K562 (cell line): ENCODE data around the gene LINC00305. TPM values are rescaled to one million over a fixed set of nuclear protein-coding genes. Genes with fewer than 3 reads are reported as not detected.

Source experiments
- FUS ChIP-seq: fragments of 200-400 bp; formaldehyde crosslinking; optimal IDR thresholded peaks from 2 replicates; pipeline ENCODE3; 2017; ENCODE audit warnings: low read depth, low read length
- TFE3 ChIP-seq: fragments of 450-650 bp; formaldehyde crosslinking; IDR thresholded peaks from 2 replicates; pipeline ENCODE4 v1.4.0; 2020; ENCODE audit warnings: mild to moderate bottlenecking, mixed read lengths
- ZBTB11 ChIP-seq, 3 experiments: fragments of 200-800 bp in 1 of 3; fragments of 250-450 bp in 1 of 3; fragments of 450-650 bp in 1 of 3; sonication (Bioruptor Pico) in 1 of 3; sonication (Bioruptor generic) in 1 of 3; formaldehyde crosslinking in 1 of 3; IDR thresholded peaks; 2 replicates each; pipeline versions ENCODE4 v1.6.1 to v1.8.0; 2016 to 2022; ENCODE audit warnings: mild to moderate bottlenecking in 2 of 3, missing genetic modification characterization in 2 of 3, missing compliant biosample characterization in 1 of 3, moderate library complexity in 1 of 3
- ZNF282 ChIP-seq: sonication (generic); formaldehyde crosslinking; IDR thresholded peaks from 2 replicates; pipeline ENCODE4 v1.8.1; 2023; ENCODE audit warnings: missing genetic modification reagents
- polyA plus RNA-seq, 8 experiments: library from polyadenylated mRNA; depleted of rRNA in 4 of 8; stranded (reverse) in 5 of 8; unstranded in 3 of 8; fragments of >200 nt; fragmentation: Nextera tagmentation in 2 of 8; fragmentation: Illumina TruSeq in 1 of 8; extraction: Ambion mirVana in 2 of 8; extraction: Trizol in 1 of 8; gene quantifications; 2 replicates each; pipeline versions ENCODE4 v1.2.1 to v1.2.3, GENCODE V29; 2011 to 2014; ENCODE audit warnings: inconsistent platforms in 1 of 8, missing spikeins in 1 of 8
- total RNA-seq, 7 experiments: library from RNA; depleted of rRNA in 6 of 7; stranded (reverse); fragments of >200 nt in 6 of 7; fragmentation: Illumina TruSeq in 2 of 7; extraction: Trizol in 2 of 7; gene quantifications; 2 replicates each; pipeline versions ENCODE4 v1.2.1 to v1.2.3, GENCODE V29; 2011 to 2021; ENCODE audit warnings: low replicate concordance in 1 of 7

The LINC00305 gene
- total and polyA plus RNA-seq, 9 of the 15 experiments (the other 6 are each of a cell fraction or from before 2014, with no cell fraction given): not detected

GRCh38 chr18:64110692-64111480 is 38.0 kb downstream of the LINC00305 start (continued):
- TF ChIP-seq TFE3 (CRISPR knock-in tag) (no peak), FUS (no peak), ZBTB11 (CRISPR knock-in tag; IDR thresholded peaks at IDR 0.05) (no peak), ZNF282 (CRISPR knock-in tag) (no peak)
